ENCODE data around the gene LPIN1. TPM values are rescaled to one million over a fixed set of nuclear protein-coding genes. Genes with fewer than 3 reads are reported as not detected.

Gene LPIN1
- total and polyA plus RNA-seq, 4 donors = 10.1 to 27.4 (median 13.4) TPM

DNA sequence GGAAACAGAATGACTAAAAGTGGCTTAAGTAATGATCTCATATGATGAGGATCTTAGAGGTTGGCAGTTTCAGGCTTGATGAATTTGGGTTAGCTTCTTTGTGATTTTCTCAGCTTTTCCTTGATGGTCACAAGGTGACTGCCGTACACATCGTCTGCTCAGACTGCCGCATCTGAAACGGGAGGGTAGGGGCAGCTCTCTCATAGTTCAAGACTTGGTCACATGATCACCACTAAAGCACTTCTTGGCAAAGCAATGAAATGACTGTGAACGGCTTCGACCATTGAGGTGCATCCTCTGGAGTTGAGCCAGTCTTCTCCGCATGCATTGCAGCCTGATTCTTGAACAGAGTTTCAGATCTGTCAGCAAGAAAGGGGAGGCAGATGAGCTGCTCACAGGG, 43.8 kb downstream of the LPIN1 start:
- H3K27me3 ChIP-seq (ENCODE audit: control insufficient read depth in 4 of 4, insufficient read depth in 4 of 4, low read length in 3 of 4) = no peaks in the 10 kb centered on the region
- H3K9me3 ChIP-seq (ENCODE audit: control insufficient read depth in 4 of 4, low read length in 3 of 4) = no peaks in the 10 kb centered on the region
- H3K27ac ChIP-seq (ENCODE audit: low read depth in 1 of 2, low read length in 2 of 2) = no peak overlapping the region
- no peaks in the 10 kb centered on the region for H3K4me1 ChIP-seq (ENCODE audit: control insufficient read depth in 4 of 4, insufficient read depth in 4 of 4, low read length in 3 of 4)
- WGBS = 86% methylated on average over 7 of the region's 7 CpGs
- peaks cover 23 to 88% (median 77%) of the 10 kb centered on the region in 4 donors for H3K36me3 ChIP-seq (ENCODE audit: control insufficient read depth in 4 of 4, insufficient read depth in 3 of 4, low read depth in 1 of 4, low read length in 3 of 4)
- no peak overlapping the region for H3K9ac ChIP-seq (ENCODE audit: low read depth in 1 of 2, low read length in 2 of 2)
- H3K4me3 ChIP-seq (ENCODE audit: low read depth in 1 of 3, low read length in 3 of 3) = no peak overlapping the region
- no peak for DNase-seq (ENCODE audit: low spot score)
- TF ChIP-seq FOXA2 (IDR thresholded peaks at IDR 0.05) (no peak), JUND (IDR thresholded peaks at IDR 0.05) (no peak)
- TF ChIP-seq, protein P1, sequence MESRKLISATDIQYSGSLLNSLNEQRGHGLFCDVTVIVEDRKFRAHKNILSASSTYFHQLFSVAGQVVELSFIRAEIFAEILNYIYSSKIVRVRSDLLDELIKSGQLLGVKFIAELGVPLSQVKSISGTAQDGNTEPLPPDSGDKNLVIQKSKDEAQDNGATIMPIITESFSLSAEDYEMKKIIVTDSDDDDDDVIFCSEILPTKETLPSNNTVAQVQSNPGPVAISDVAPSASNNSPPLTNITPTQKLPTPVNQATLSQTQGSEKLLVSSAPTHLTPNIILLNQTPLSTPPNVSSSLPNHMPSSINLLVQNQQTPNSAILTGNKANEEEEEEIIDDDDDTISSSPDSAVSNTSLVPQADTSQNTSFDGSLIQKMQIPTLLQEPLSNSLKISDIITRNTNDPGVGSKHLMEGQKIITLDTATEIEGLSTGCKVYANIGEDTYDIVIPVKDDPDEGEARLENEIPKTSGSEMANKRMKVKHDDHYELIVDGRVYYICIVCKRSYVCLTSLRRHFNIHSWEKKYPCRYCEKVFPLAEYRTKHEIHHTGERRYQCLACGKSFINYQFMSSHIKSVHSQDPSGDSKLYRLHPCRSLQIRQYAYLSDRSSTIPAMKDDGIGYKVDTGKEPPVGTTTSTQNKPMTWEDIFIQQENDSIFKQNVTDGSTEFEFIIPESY (IDR thresholded peaks at IDR 0.05) = no peak

DNA sequence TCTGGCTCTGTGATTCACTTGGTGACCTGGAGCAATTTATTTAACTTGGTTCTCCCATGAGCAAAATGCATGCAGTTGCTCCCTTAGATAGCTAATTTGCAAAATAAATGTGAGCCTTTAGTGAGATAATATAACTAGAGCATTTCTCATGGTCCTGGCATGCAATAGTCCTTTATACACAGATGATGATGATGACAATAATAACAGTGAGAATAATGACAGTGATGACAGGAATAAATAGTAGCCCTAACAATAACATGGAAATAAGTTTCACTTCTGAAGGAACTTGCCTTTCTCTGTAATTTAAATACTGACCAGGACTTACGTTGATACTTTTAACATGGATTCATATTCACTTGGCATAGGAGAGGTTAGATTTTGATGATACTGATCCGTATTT, 49.2 kb downstream of the LPIN1 start:
- TF ChIP-seq, protein P1 (IDR thresholded peaks at IDR 0.05) = no peak
- no peak for TF ChIP-seq SP1 (IDR thresholded peaks at IDR 0.05)
- TF ChIP-seq, protein P2, sequence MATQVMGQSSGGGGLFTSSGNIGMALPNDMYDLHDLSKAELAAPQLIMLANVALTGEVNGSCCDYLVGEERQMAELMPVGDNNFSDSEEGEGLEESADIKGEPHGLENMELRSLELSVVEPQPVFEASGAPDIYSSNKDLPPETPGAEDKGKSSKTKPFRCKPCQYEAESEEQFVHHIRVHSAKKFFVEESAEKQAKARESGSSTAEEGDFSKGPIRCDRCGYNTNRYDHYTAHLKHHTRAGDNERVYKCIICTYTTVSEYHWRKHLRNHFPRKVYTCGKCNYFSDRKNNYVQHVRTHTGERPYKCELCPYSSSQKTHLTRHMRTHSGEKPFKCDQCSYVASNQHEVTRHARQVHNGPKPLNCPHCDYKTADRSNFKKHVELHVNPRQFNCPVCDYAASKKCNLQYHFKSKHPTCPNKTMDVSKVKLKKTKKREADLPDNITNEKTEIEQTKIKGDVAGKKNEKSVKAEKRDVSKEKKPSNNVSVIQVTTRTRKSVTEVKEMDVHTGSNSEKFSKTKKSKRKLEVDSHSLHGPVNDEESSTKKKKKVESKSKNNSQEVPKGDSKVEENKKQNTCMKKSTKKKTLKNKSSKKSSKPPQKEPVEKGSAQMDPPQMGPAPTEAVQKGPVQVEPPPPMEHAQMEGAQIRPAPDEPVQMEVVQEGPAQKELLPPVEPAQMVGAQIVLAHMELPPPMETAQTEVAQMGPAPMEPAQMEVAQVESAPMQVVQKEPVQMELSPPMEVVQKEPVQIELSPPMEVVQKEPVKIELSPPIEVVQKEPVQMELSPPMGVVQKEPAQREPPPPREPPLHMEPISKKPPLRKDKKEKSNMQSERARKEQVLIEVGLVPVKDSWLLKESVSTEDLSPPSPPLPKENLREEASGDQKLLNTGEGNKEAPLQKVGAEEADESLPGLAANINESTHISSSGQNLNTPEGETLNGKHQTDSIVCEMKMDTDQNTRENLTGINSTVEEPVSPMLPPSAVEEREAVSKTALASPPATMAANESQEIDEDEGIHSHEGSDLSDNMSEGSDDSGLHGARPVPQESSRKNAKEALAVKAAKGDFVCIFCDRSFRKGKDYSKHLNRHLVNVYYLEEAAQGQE (IDR thresholded peaks at IDR 0.05) = no peak
- Histone ChIP-seq H3K27ac (ENCODE audit: low read depth in 1 of 2, low read length in 2 of 2) (no peak overlapping the region), H3K4me1 (ENCODE audit: control insufficient read depth in 4 of 4, insufficient read depth in 4 of 4, low read length in 3 of 4) (no peaks in the 10 kb centered on the region), H3K27me3 (ENCODE audit: control insufficient read depth in 4 of 4, insufficient read depth in 4 of 4, low read length in 3 of 4) (no peaks in the 10 kb centered on the region), H3K4me3 (ENCODE audit: low read depth in 1 of 3, low read length in 3 of 3) (no peak overlapping the region), H3K36me3 (ENCODE audit: control insufficient read depth in 4 of 4, insufficient read depth in 3 of 4, low read depth in 1 of 4, low read length in 3 of 4) (peaks cover 13 to 87% (median 71%) of the 10 kb centered on the region in 4 donors), H3K9me3 (ENCODE audit: control insufficient read depth in 4 of 4, low read length in 3 of 4) (no peaks in the 10 kb centered on the region), H3K9ac (ENCODE audit: low read depth in 1 of 2, low read length in 2 of 2) (no peak overlapping the region)
- 95% methylated on average over 2 of the region's 2 CpGs for WGBS
- DNase-seq (ENCODE audit: low spot score) = no peak

DNA sequence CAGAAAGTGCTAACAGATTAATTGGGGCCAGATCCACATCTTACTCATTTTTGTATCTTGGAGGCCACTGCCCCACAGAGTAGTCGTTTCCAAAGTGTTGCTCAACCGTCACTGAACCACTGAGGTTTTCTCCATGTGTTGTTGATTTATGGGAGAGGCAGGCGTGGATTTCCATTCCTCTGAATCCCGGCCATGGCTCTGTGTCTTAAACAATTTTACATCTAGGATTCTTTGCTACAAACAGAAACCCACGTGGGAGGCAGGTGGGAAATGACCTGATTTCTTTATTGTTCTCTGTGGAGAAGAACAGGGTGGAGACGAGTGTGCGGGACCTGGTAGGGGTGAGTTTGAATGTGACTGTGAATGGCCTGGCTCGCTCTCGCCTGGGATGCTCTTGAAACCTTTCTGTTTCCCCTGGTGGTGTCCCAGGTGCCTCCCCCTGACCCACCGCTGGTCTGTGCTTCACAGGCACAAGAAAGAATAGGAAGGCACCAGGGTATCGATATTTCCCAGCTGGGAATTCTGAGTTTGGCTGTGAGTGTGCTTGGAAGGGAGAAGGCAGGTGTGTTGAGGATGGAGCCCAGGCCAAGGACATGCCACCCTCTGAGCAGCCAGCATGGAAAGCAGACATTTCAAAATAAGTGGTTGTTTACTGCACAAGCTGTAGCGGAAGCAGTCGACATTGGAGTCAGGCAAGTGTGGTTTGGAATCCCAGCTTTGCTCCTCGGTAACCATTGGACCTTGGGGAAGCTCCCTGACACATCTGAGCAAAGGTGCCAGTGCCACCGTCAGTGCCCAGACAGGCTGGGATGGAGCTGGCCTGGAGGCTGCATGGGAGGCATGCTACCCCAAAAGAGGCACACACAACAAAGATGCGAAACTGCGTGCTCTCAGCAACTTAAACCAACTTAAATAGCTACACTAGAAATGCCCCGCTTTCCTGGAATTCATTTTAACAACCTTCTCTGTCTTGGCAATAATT, 50.0 kb downstream of the LPIN1 start:
- Histone ChIP-seq H3K9me3 (ENCODE audit: control insufficient read depth in 4 of 4, low read length in 3 of 4) (no peaks in the 10 kb centered on the region), H3K4me3 (ENCODE audit: low read depth in 1 of 3, low read length in 3 of 3) (no peak overlapping the region), H3K4me1 (ENCODE audit: control insufficient read depth in 4 of 4, insufficient read depth in 4 of 4, low read length in 3 of 4) (no peaks in the 10 kb centered on the region), H3K9ac (ENCODE audit: low read depth in 1 of 2, low read length in 2 of 2) (no peak overlapping the region), H3K27ac (ENCODE audit: low read depth in 1 of 2, low read length in 2 of 2) (no peak overlapping the region), H3K36me3 (ENCODE audit: control insufficient read depth in 4 of 4, insufficient read depth in 3 of 4, low read depth in 1 of 4, low read length in 3 of 4) (peaks cover 13 to 89% (median 63%) of the 10 kb centered on the region in 4 donors), H3K27me3 (ENCODE audit: control insufficient read depth in 4 of 4, insufficient read depth in 4 of 4, low read length in 3 of 4) (no peaks in the 10 kb centered on the region)
- DNase-seq (ENCODE audit: low spot score) = no peak
- WGBS = 92% methylated on average over 18 of the region's 18 CpGs
- TF ChIP-seq TAF1 (conservative IDR thresholded peaks at IDR 0.05) = no peak
- TF ChIP-seq, protein P1 (IDR thresholded peaks at IDR 0.05) = no peak
- TF ChIP-seq SP1 (IDR thresholded peaks at IDR 0.05) = no peak
- TF ChIP-seq HNF4G (IDR thresholded peaks at IDR 0.05) = no peak
- TF ChIP-seq, protein P3, sequence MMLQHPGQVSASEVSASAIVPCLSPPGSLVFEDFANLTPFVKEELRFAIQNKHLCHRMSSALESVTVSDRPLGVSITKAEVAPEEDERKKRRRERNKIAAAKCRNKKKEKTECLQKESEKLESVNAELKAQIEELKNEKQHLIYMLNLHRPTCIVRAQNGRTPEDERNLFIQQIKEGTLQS (IDR thresholded peaks at IDR 0.05) = no peak
- TF ChIP-seq FOXA1 (IDR thresholded peaks at IDR 0.05) = no peak
- no peak for TF ChIP-seq FOXA2 (IDR thresholded peaks at IDR 0.05)
- TF ChIP-seq RAD21 (IDR thresholded peaks at IDR 0.05) = no peak
- no peak for TF ChIP-seq EGR1 (IDR thresholded peaks at IDR 0.05; ENCODE audit: low read depth in 2 of 2)
- no peak for TF ChIP-seq GABPA (IDR thresholded peaks at IDR 0.05 in 1 of 2, conservative IDR thresholded peaks at IDR 0.05 in 1 of 2)
- TF ChIP-seq, protein P4, sequence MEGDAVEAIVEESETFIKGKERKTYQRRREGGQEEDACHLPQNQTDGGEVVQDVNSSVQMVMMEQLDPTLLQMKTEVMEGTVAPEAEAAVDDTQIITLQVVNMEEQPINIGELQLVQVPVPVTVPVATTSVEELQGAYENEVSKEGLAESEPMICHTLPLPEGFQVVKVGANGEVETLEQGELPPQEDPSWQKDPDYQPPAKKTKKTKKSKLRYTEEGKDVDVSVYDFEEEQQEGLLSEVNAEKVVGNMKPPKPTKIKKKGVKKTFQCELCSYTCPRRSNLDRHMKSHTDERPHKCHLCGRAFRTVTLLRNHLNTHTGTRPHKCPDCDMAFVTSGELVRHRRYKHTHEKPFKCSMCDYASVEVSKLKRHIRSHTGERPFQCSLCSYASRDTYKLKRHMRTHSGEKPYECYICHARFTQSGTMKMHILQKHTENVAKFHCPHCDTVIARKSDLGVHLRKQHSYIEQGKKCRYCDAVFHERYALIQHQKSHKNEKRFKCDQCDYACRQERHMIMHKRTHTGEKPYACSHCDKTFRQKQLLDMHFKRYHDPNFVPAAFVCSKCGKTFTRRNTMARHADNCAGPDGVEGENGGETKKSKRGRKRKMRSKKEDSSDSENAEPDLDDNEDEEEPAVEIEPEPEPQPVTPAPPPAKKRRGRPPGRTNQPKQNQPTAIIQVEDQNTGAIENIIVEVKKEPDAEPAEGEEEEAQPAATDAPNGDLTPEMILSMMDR (IDR thresholded peaks at IDR 0.05; ENCODE audit: low read depth, low read length, missing input control) = no peak

Measured in liver (tissue), 9 donors.